Panc1 (cell line): ENCODE data around the gene KMO. TPM values are rescaled to one million over a fixed set of nuclear protein-coding genes. Genes with fewer than 3 reads are reported as not detected.

Experiments used
- ATAC-seq: fragments of 200-7000 bp; cut with Tn5 transposase; 2 replicates; pipeline ENCODE4 v1.9.1; 2020; ENCODE audit warnings: mild to moderate bottlenecking, moderate library complexity
- Bru-seq: library from RNA; stranded (reverse); fragments of 400-500 nt; gene quantifications from one replicate; lab custom pipeline; 2021; lab: Mats Ljungman, UMichigan
- BruChase-seq, 2 experiments: library from RNA; stranded (reverse); fragments of 400-500 nt; gene quantifications; one replicate each; lab custom pipeline; 2021; lab: Mats Ljungman, UMichigan
- BruUV-seq: library from RNA; stranded (reverse); fragments of 400-500 nt; replicated peaks from 2 replicates; lab custom pipeline; 2021; lab: Mats Ljungman, UMichigan
- CTCF ChIA-PET: fragments of 300-600 bp; sonication (Branson Sonifier 250); formaldehyde crosslinking; loops from one replicate; lab custom pipeline; 2022; ENCODE audit warnings: antibody characterized with exemption; lab: Charles Lee
- POLR2A ChIA-PET: fragments of 300-600 bp; sonication (Branson Sonifier 250); formaldehyde crosslinking; loops from one replicate; lab custom pipeline; 2022; ENCODE audit warnings: antibody characterized with exemption; lab: Charles Lee
- DNase-seq: peaks from one replicate; pipeline ENCODE4 v3.0.0-alpha.2; 2010; ENCODE audit warnings: low read depth, low spot score
- H3K27ac ChIP-seq: 2 replicates; pipeline ENCODE4 v1.5.1; 2011; ENCODE audit warnings: mild to moderate bottlenecking, low read length, inconsistent platforms
- H3K27me3 ChIP-seq: fragments of 200-500 bp; sonication (Bioruptor generic); 2 replicates; pipeline ENCODE4 v1.6.0; 2014; ENCODE audit warnings: low read length, inconsistent platforms; ENCODE audit not compliant: control insufficient read depth, insufficient read depth
- H3K36me3 ChIP-seq: fragments of 200-500 bp; sonication (Bioruptor generic); 2 replicates; pipeline ENCODE4 v1.5.1; 2014; ENCODE audit warnings: inconsistent platforms, mild to moderate bottlenecking, low read length, moderate library complexity; ENCODE audit not compliant: control insufficient read depth, insufficient read depth
- H3K4me1 ChIP-seq: 2 replicates; pipeline ENCODE4 v1.5.1; 2011; ENCODE audit warnings: inconsistent platforms, mild to moderate bottlenecking, low read length, moderate library complexity; ENCODE audit not compliant: control insufficient read depth, insufficient read depth
- H3K4me3 ChIP-seq, 2 experiments: 2 replicates each; pipeline ENCODE4 v1.5.1; 2011 to 2012; ENCODE audit warnings: low read depth in 2 of 2, low read length in 2 of 2, mild to moderate bottlenecking in 2 of 2, inconsistent platforms in 1 of 2, moderate library complexity in 1 of 2
- H3K9me3 ChIP-seq: fragments of 200-500 bp; sonication (Bioruptor generic); 2 replicates; pipeline ENCODE4 v1.5.1; 2014; ENCODE audit warnings: low read depth, mild to moderate bottlenecking, inconsistent platforms, low read length, moderate library complexity; ENCODE audit not compliant: control insufficient read depth, insufficient read depth
- POLR2AphosphoS5 ChIP-seq: IDR thresholded peaks from 2 replicates; pipeline ENCODE4 v1.6.1; 2012; ENCODE audit warnings: mild to moderate bottlenecking, low read depth, low read length, moderate library complexity
- SIN3A ChIP-seq: IDR thresholded peaks from 2 replicates; pipeline ENCODE4 v1.6.1; 2012; ENCODE audit warnings: low read depth, mild to moderate bottlenecking, low read length, moderate library complexity, borderline replicate concordance; ENCODE audit not compliant: insufficient read depth
- TCF7L2 ChIP-seq: IDR thresholded peaks from 2 replicates; pipeline ENCODE4 v1.6.1; 2011; ENCODE audit warnings: mild to moderate bottlenecking, low read depth, low read length, inconsistent platforms
- in situ Hi-C: cut with HindIII; loops from 2 replicates; pipeline ENCODE4 v1.10.0; 2016; ENCODE audit warnings: low sequenced_read_pairs, low pct_unique_long_range_greater_than_20kb
- intact Hi-C: fragments of 100-400 bp; cut with micrococcal nuclease; formaldehyde crosslinking; loops from one replicate; pipeline ENCODE4 v1.10.0; 2022; ENCODE audit not compliant: unreplicated experiment
- long read RNA-seq: library from polyadenylated mRNA; unstranded; transcript quantifications from one replicate; pipeline ENCODE4 v2.0.0, GENCODE V29; 2021; ENCODE audit not compliant: unreplicated experiment
- polyA plus RNA-seq: library from polyadenylated mRNA; unstranded; fragments of >200 nt; gene quantifications from one replicate; pipeline ENCODE4 v1.2.1, GENCODE V29; 2012; ENCODE audit warnings: missing spikeins; ENCODE audit not compliant: insufficient read length
- total RNA-seq: library from RNA; stranded (reverse); gene quantifications from one replicate; pipeline ENCODE4 v1.2.1, GENCODE V29; 2021; ENCODE audit not compliant: unreplicated experiment
- TF ChIP-seq, protein P1 (sequence below), 2 experiments: IDR thresholded peaks; 2 replicates each; pipeline ENCODE4 v1.6.1; 2011 to 2012; ENCODE audit warnings: low read depth in 2 of 2, control low read depth in 1 of 2, low read length in 1 of 2, mild to moderate bottlenecking in 1 of 2, moderate library complexity in 1 of 2; ENCODE audit not compliant: insufficient read depth in 1 of 2
- TF ChIP-seq, protein P2 (sequence below): fragments of 450-650 bp; IDR thresholded peaks from 2 replicates; pipeline ENCODE4 v1.5.1; 2017; ENCODE audit warnings: mild to moderate bottlenecking

Gene KMO
- total RNA-seq (1.8 TPM), Bru-seq, nascent RNA (percentile 43 among the genes with signal in this experiment), BruChase-seq, experiment 1, labeled RNA remaining after a 2-hour chase (percentile 34 among the genes with signal in this experiment), BruChase-seq, experiment 2, labeled RNA remaining after a 6-hour chase (percentile 34 among the genes with signal in this experiment)
- polyA plus RNA-seq, result 3.3 TPM
- long read RNA-seq, full-length matches to known transcripts, result 3 of 6 reads
- long read RNA-seq, partial matches to known transcripts, result 0 of 6 reads
- long read RNA-seq, other reads (novel, unspliced or antisense), result 3 of 6 reads

DNA sequence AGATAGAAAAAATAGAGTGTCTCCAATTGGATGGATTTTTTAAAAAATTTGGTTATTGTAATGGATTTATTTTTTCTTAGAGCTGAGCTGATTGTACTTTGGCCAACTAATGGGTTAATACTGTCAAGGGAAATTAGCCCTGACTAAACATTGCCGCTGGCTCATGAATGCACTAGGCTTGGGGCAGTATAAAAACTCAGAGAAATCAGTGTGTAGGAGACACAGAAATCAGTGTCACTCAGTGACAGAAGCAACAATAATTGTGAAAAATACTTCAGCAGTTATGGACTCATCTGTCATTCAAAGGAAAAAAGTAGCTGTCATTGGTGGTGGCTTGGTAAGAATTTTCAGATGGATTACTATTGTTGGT, at the start of gene KMO:
Gene KMO (plus strand): TSS at position 217 of the 370 bp plus-strand sequence. CDS start 67 bp downstream, at position 284.
- H3K36me3 ChIP-seq, result no peaks in the 10 kb centered on the region
- TF ChIP-seq POLR2AphosphoS5 (no peak), SIN3A (no peak), TCF7L2 (no peak)
- TF ChIP-seq, protein P1, sequence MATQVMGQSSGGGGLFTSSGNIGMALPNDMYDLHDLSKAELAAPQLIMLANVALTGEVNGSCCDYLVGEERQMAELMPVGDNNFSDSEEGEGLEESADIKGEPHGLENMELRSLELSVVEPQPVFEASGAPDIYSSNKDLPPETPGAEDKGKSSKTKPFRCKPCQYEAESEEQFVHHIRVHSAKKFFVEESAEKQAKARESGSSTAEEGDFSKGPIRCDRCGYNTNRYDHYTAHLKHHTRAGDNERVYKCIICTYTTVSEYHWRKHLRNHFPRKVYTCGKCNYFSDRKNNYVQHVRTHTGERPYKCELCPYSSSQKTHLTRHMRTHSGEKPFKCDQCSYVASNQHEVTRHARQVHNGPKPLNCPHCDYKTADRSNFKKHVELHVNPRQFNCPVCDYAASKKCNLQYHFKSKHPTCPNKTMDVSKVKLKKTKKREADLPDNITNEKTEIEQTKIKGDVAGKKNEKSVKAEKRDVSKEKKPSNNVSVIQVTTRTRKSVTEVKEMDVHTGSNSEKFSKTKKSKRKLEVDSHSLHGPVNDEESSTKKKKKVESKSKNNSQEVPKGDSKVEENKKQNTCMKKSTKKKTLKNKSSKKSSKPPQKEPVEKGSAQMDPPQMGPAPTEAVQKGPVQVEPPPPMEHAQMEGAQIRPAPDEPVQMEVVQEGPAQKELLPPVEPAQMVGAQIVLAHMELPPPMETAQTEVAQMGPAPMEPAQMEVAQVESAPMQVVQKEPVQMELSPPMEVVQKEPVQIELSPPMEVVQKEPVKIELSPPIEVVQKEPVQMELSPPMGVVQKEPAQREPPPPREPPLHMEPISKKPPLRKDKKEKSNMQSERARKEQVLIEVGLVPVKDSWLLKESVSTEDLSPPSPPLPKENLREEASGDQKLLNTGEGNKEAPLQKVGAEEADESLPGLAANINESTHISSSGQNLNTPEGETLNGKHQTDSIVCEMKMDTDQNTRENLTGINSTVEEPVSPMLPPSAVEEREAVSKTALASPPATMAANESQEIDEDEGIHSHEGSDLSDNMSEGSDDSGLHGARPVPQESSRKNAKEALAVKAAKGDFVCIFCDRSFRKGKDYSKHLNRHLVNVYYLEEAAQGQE (IDR thresholded peaks at IDR 0.05; ENCODE audit: insufficient read depth in 1 of 2, low read depth in 2 of 2, low read length in 1 of 2), result no peak
- CTCF ChIA-PET, result interaction anchor here (0.6 kb wide), 1 partner anchor 424 kb away, joined by 3 read pairs; no protein-coding TSS in a partner anchor
- H3K9me3 ChIP-seq, result no peaks in the 10 kb centered on the region
- peak within 1 kb of the TSS; percentile 50 to 56 for H3K4me3 ChIP-seq
- in situ Hi-C loops (no loop called here), intact Hi-C loops (no loop called here)
- DNase-seq (no peak), ATAC-seq (peak; percentile 75)
- H3K27me3 ChIP-seq, result no peaks in the 10 kb centered on the region
- POLR2A ChIA-PET, result no interaction called here
- H3K4me1 ChIP-seq, result peaks cover 3% of the 10 kb centered on the region
- BruUV-seq, result no TSS peak
- H3K27ac ChIP-seq, result peak within 1 kb of the TSS; percentile 91

DNA sequence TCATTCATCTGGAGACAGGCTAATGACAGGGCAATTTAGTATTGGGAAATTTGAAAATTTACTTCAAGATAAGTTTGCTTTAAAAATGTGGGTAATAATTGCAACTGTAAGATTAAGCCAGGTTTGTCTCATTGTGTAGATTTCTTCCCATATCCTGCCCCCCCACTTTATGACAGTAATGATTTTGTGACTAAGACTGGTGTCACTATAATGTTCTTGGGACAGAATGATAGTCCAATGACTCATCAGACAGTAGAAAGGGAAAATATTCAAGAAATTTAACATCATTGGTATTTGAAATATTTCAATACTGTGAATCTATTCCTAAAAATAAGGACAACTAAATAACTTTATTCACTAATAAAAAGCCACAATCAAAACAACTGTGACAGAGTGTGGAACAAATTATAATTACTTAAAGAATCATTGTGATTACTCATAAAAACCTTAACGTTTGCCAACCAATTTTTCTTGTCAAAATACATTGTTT, 49.4 kb upstream of the KMO start:
- POLR2A ChIA-PET, result no interaction called here
- no peak overlapping the region for H3K27ac ChIP-seq
- in situ Hi-C loops, result no loop called here

More for the DNA sequence above, 49.4 kb upstream of the KMO start:
- ATAC-seq (peak; percentile 86), DNase-seq (no peak)
- TF ChIP-seq POLR2AphosphoS5, result no peak
- TF ChIP-seq TCF7L2, result no peak
- TF ChIP-seq, protein P1 (IDR thresholded peaks at IDR 0.05; ENCODE audit: insufficient read depth in 1 of 2, low read depth in 2 of 2, low read length in 1 of 2), result no peak
- TF ChIP-seq, protein P2, sequence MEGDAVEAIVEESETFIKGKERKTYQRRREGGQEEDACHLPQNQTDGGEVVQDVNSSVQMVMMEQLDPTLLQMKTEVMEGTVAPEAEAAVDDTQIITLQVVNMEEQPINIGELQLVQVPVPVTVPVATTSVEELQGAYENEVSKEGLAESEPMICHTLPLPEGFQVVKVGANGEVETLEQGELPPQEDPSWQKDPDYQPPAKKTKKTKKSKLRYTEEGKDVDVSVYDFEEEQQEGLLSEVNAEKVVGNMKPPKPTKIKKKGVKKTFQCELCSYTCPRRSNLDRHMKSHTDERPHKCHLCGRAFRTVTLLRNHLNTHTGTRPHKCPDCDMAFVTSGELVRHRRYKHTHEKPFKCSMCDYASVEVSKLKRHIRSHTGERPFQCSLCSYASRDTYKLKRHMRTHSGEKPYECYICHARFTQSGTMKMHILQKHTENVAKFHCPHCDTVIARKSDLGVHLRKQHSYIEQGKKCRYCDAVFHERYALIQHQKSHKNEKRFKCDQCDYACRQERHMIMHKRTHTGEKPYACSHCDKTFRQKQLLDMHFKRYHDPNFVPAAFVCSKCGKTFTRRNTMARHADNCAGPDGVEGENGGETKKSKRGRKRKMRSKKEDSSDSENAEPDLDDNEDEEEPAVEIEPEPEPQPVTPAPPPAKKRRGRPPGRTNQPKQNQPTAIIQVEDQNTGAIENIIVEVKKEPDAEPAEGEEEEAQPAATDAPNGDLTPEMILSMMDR, result no peak
- no peak for TF ChIP-seq SIN3A
- no peaks in the 10 kb centered on the region for H3K27me3 ChIP-seq
- H3K36me3 ChIP-seq, result no peaks in the 10 kb centered on the region
- no peaks in the 10 kb centered on the region; the same call in 1 of the 2 replicates for H3K4me1 ChIP-seq
- intact Hi-C loops, result loop anchor here (5.0 kb wide), 1 partner anchor 516 kb away; no protein-coding TSS in a partner anchor
- H3K4me3 ChIP-seq, result no peak overlapping the region
- BruUV-seq, result no TSS peak
- CTCF ChIA-PET, result no interaction called here
- no peaks in the 10 kb centered on the region for H3K9me3 ChIP-seq
